ENCODE measurements around the gene CGGBP1.

DNA sequence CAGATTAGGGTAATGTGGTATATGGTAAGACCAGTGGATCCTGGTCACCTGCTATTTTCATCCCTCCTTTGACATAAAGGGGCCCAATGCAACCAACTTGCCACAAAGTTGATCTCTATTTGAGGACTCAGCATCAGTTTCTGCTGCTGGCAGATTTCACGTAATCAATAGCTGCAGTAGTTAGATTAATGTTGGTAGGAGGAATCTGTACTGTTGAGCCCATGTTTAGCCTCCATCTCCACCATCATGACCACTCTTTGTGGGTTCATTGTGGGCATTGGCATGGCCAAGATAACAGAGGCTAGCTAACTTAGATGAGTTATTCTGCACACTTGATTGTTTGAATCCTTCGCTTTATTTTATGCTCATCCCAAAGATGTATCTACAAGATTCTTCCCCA is 29.9 kb downstream of the CGGBP1 start:
- TF ChIP-seq, protein P1, sequence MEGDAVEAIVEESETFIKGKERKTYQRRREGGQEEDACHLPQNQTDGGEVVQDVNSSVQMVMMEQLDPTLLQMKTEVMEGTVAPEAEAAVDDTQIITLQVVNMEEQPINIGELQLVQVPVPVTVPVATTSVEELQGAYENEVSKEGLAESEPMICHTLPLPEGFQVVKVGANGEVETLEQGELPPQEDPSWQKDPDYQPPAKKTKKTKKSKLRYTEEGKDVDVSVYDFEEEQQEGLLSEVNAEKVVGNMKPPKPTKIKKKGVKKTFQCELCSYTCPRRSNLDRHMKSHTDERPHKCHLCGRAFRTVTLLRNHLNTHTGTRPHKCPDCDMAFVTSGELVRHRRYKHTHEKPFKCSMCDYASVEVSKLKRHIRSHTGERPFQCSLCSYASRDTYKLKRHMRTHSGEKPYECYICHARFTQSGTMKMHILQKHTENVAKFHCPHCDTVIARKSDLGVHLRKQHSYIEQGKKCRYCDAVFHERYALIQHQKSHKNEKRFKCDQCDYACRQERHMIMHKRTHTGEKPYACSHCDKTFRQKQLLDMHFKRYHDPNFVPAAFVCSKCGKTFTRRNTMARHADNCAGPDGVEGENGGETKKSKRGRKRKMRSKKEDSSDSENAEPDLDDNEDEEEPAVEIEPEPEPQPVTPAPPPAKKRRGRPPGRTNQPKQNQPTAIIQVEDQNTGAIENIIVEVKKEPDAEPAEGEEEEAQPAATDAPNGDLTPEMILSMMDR (IDR thresholded peaks at IDR 0.05): no peak
- TF ChIP-seq POLR2A (IDR thresholded peaks at IDR 0.05): no peak
